IPS-20b (cell line): ENCODE measurements around the gene ZNF536.
"Not testable (repeated sequence)": the region's sequence is repeated elsewhere in the genome, so short reads cannot be mapped to it uniquely, and the experiment has no call there.

Source experiments
- H3K27ac ChIP-seq: one replicate; pipeline ENCODE4 v1.5.1; 2013; ENCODE audit warnings: low read length
- H3K27me3 ChIP-seq: 2 replicates; pipeline ENCODE4 v1.6.1; 2013; ENCODE audit warnings: mild to moderate bottlenecking, low read length, inconsistent platforms; ENCODE audit not compliant: insufficient read depth
- H3K36me3 ChIP-seq: 2 replicates; pipeline ENCODE4 v1.6.1; 2013; ENCODE audit warnings: low read depth, mild to moderate bottlenecking, inconsistent platforms, low read length, moderate library complexity; ENCODE audit not compliant: insufficient read depth
- H3K4me1 ChIP-seq: 2 replicates; pipeline ENCODE4 v1.6.1; 2013; ENCODE audit warnings: mild to moderate bottlenecking, control low read depth, inconsistent platforms, low read length, moderate library complexity; ENCODE audit not compliant: insufficient read depth
- H3K4me3 ChIP-seq: 2 replicates; pipeline ENCODE4 v1.5.1; 2013; ENCODE audit warnings: mild to moderate bottlenecking, low read length, inconsistent platforms
- H3K9ac ChIP-seq: 2 replicates; pipeline ENCODE4 v1.6.1; 2013; ENCODE audit warnings: low read depth, mild to moderate bottlenecking, inconsistent platforms, low read length, moderate library complexity
- H3K9me3 ChIP-seq: 2 replicates; pipeline ENCODE4 v1.6.1; 2013; ENCODE audit warnings: mild to moderate bottlenecking, low read depth, low read length, inconsistent platforms; ENCODE audit not compliant: insufficient read depth

ZNF536 gene

DNA sequence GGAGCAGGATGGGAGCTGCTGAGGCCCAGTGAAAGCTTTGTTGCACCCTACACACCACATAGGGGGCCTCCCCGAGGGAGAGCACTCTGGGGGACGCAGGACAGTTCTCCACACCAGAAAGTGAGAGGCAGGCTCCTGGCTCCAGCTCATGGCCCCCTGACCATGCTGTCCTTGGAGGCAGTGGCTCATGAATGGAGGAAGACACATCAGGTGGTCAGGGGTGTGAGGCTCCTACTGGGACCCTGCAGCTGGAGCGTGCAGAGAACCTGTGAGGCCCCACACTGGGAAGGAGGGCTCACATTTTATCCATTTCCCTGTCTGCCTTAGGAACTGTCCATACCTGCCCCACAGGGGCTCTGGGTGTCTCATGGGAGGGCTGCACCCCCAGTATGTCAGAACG is 85.3 kb downstream of the ZNF536 start:
- Histone ChIP-seq H3K36me3 (no peaks in the 10 kb centered on the region), H3K4me1 (no peaks in the 10 kb centered on the region), H3K9me3 (no peaks in the 10 kb centered on the region), H3K27me3 (no peaks in the 10 kb centered on the region), H3K27ac (no peak overlapping the region), H3K4me3 (no peak overlapping the region), H3K9ac (no peak overlapping the region)

DNA sequence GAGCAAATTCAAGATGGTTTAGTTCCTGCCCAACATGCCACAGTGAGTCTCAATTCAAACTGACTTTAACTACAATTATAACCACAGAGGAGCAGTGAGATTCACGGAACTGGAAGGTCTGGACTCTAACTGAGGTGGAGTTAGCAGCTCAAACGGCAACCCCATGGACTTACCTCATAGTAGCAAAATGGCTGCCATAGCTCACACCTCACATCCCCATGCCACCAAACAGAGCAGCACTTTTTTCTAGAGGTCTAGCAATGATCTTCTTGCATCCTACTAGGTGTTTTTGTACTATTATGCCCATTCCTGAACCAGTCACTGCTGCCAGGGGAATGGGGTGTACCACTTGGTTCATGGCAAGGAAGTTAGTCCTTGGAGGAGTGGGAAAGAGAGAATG is 87.7 kb downstream of the ZNF536 start:
- H3K36me3 ChIP-seq = no peaks in the 10 kb centered on the region
- no peak overlapping the region for H3K9ac ChIP-seq
- no peaks in the 10 kb centered on the region for H3K4me1 ChIP-seq
- no peaks in the 10 kb centered on the region for H3K9me3 ChIP-seq
- H3K4me3 ChIP-seq = no peak overlapping the region
- no peaks in the 10 kb centered on the region for H3K27me3 ChIP-seq
- no peak overlapping the region for H3K27ac ChIP-seq

DNA sequence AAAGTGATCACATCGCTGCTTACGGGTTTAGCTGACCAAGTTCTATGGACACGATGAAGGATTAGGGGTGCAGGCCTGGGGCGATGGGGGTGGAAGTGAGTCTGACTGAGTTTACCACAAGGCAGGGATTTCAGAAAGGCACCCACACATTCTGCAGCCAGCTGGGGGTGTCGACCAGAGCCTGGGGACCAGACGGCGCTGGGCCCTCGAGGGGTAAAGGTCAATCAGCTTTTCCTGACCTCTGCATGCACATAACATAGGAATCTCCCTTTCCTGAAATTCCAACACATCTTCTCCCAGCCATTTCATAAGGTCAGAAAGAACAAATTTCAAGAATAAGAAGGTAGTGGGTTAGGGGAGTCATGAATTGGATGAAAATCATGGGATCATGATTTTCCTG is 92.0 kb downstream of the ZNF536 start:
- Histone ChIP-seq H3K9ac (no peak overlapping the region), H3K9me3 (no peaks in the 10 kb centered on the region), H3K36me3 (no peaks in the 10 kb centered on the region), H3K4me1 (no peaks in the 10 kb centered on the region), H3K4me3 (no peak overlapping the region), H3K27ac (no peak overlapping the region), H3K27me3 (no peaks in the 10 kb centered on the region)

DNA sequence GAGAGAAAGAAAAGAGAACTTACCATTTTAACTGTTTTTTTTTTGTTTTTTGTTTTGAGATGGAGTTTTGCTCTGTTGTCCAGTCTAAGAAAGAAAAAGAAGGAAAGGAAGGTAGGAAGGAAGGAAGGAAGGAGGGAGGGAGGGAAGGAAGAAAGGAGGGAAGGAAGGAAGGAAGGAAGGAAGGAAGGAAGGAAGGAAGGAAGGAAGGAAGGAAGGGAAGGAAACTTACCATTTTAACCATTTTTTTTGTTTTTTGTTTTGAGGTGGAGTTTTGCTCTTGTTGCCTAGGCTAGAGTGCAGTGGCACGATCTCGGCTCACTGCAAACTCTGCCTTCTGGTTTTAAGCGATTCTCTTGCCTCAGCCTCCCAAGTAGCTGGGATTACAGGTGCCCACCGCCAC is 94.4 kb downstream of the ZNF536 start:
- not testable (repeated sequence) for H3K36me3 ChIP-seq, H3K4me3 ChIP-seq, H3K9ac ChIP-seq, H3K4me1 ChIP-seq, H3K27ac ChIP-seq, H3K9me3 ChIP-seq, H3K27me3 ChIP-seq

DNA sequence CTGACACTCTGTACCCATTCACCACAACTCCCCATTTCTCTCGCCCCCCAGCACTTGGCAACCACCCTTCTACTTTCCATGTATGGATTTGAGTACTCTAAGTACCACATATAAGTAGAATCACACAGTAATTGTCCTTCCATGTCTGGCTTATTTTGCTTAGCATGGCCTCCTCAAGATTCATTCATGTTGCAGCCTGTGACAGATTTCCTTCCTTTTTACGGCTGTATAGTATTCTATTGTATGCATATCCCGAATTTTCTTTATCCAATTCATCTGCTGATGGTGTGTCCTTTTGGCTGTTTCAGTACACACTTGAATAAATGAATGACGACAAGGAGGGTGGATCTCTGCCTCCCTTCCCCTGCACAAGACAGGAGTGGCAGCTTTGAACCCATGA is 95.1 kb downstream of the ZNF536 start:
- Histone ChIP-seq H3K9me3 (no peaks in the 10 kb centered on the region), H3K27ac (no peak overlapping the region), H3K36me3 (no peaks in the 10 kb centered on the region), H3K4me3 (no peak overlapping the region), H3K4me1 (no peaks in the 10 kb centered on the region), H3K9ac (no peak overlapping the region), H3K27me3 (no peaks in the 10 kb centered on the region)

DNA sequence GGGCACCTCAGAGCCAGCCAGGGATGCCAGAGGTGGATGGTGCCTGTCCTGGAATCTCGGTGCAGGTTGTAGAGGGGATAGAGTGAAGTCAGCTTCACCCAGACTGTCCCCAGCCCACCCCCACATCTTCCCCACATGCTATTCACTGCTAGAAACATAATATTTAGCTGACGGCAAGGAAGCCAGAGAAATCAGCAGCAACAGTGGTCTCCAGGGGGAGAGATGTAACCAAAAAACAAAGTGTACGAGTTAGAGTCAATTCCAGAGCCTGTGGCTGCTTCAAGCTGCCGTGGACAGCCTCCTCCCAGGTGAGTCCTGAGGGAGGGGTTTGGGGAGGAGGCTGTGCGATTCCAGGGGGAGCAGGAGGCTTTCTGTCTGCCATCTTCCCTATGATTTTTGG is 97.6 kb downstream of the ZNF536 start:
- Histone ChIP-seq H3K9me3 (no peaks in the 10 kb centered on the region), H3K4me1 (no peaks in the 10 kb centered on the region), H3K9ac (no peak overlapping the region), H3K27me3 (no peaks in the 10 kb centered on the region), H3K27ac (no peak overlapping the region), H3K36me3 (no peaks in the 10 kb centered on the region), H3K4me3 (no peak overlapping the region)

DNA sequence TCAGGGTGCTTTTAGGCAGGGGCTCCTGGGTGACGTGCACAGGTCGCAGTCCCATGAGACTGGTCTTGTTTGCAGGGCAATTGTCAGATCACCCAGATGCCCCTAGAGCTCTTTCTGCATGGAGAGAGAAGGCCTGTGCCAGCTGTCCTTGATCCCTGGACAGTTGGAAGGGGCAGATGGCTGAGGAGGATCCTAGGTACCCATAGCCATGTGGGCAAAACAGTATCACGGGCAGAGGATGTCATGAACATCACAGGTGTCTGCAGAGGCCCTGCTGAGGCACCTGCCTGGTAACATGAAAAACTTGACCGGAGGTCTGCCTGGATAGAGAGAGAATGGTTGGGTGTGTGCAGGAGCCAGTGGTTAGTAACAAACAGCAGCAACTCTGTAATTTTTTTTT is 99.3 kb downstream of the ZNF536 start:
- H3K4me1 ChIP-seq = no peaks in the 10 kb centered on the region
- H3K36me3 ChIP-seq = no peaks in the 10 kb centered on the region
- H3K9ac ChIP-seq = no peak overlapping the region
- H3K4me3 ChIP-seq = no peak overlapping the region
- H3K9me3 ChIP-seq = no peaks in the 10 kb centered on the region
- H3K27me3 ChIP-seq = no peaks in the 10 kb centered on the region
- H3K27ac ChIP-seq = no peak overlapping the region

DNA sequence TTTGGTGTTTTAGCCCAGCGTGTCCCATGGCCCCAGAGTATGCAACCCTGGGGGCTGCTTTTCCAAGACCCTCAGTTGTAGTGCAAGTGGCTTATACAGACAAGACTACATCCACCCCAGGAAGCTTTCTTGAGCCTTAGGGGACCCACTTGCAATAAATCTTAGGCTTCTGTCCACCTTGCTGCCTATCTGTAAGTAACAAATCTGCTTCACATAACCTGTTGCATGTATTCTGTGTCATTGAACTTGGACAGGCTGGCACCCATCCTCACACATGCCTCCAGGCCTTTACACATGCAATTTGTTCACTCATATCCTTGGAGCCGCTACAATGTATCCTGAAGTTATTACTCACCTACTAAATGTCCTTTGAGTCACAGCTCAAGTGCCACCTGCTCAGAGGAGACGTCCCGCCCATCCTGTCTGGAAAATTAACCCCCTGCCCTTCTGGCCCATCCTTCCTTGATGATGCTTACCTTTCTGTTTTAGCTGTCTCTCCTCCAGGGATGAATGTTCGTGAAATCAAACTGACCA is 101.2 kb downstream of the ZNF536 start:
- Histone ChIP-seq H3K9me3 (no peaks in the 10 kb centered on the region), H3K4me3 (no peak overlapping the region), H3K36me3 (no peaks in the 10 kb centered on the region), H3K4me1 (no peaks in the 10 kb centered on the region; the same call in 1 of the 2 replicates), H3K9ac (no peak overlapping the region), H3K27ac (no peak overlapping the region), H3K27me3 (no peaks in the 10 kb centered on the region)

DNA sequence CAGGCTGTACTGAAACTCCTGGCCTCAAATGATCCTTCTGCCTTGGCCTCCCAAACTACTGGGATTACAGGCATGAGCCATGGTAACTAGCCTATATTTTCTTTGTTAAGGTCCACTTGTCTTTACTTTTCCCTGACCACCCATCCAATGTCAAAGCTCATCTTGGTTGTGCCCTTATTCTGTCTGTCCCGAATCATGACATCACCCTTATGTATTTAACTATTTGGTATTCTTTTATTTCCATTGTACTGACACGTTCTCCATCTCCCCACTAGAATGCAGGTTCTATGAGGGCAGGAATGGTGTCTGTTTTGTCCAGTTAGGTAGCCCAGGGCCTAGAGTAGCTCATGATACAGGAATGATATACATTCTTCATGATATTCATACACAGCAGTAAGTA is 104.8 kb downstream of the ZNF536 start:
- H3K27me3 ChIP-seq = no peaks in the 10 kb centered on the region
- H3K27ac ChIP-seq = no peak overlapping the region
- H3K9me3 ChIP-seq = no peaks in the 10 kb centered on the region
- no peak overlapping the region for H3K4me3 ChIP-seq
- H3K36me3 ChIP-seq = no peaks in the 10 kb centered on the region
- H3K9ac ChIP-seq = no peak overlapping the region
- H3K4me1 ChIP-seq = no peaks in the 10 kb centered on the region; the same call in 1 of the 2 replicates

DNA sequence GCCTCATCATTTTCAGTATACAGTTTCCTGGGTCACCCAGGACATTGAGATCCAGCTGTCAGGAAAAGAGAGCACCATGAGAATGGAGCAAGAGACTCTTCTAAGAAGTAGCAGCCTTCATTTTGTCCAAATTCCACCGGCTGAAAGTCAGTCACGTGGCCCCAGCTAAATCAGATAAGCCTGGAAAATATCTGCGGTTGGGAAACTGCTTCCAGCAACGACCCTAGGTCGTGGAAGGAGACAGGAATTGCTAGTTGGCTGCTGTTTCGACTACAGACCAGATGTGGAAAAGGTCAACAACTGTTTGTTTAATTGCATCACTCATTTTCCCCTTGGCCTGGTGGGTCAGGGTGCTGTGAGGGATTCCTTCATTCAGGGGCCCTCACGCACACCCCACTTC is 107.0 kb downstream of the ZNF536 start:
- no peak overlapping the region for H3K9ac ChIP-seq
- H3K27me3 ChIP-seq = no peaks in the 10 kb centered on the region
- no peak overlapping the region for H3K27ac ChIP-seq
- no peaks in the 10 kb centered on the region; the same call in 1 of the 2 replicates for H3K4me1 ChIP-seq
- H3K4me3 ChIP-seq = no peak overlapping the region
- H3K9me3 ChIP-seq = no peaks in the 10 kb centered on the region
- no peaks in the 10 kb centered on the region for H3K36me3 ChIP-seq

DNA sequence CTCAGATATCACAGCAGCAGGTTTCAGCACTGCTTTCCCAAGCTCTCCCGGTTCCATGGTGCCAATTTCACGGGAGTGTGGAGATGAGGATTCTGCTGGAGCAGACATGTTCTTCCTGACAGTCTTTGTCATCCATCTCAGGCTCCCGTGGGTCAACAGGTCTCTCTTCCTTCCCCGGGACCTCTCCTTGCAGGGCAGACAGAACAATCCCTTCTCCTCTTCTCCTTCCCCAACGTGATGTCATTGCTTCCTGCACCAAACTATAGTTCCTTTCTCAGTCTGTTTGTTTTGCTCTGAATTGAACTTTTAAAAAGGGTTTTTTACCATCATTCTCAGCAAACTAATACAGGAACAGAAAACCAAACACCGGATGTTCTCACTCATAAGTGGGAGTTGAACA is 107.9 kb downstream of the ZNF536 start:
- Histone ChIP-seq H3K9ac (no peak overlapping the region), H3K4me1 (no peaks in the 10 kb centered on the region; the same call in 1 of the 2 replicates), H3K27ac (no peak overlapping the region), H3K27me3 (no peaks in the 10 kb centered on the region), H3K9me3 (no peaks in the 10 kb centered on the region), H3K4me3 (no peak overlapping the region), H3K36me3 (no peaks in the 10 kb centered on the region)

DNA sequence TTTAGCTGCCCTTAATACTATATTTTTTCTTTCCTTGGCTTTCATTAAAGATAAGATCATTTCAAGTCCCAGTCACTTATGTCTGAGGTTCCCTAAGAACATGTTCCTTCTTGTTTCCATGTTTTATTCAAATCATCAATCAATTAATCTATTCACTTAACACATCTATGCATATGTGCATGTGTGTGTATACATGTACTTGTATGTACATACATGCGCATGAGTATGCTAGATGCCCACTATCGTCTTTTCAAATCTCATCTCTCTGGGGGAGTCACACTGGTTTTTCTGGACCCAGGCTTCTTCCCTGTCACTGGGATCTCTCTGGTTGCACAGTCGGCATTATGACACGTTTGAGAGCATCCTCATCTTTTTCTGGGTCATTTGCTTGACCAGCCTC is 108.9 kb downstream of the ZNF536 start:
- Histone ChIP-seq H3K9me3 (no peaks in the 10 kb centered on the region), H3K4me1 (no peaks in the 10 kb centered on the region; the same call in 1 of the 2 replicates), H3K36me3 (no peaks in the 10 kb centered on the region), H3K4me3 (no peak overlapping the region), H3K9ac (no peak overlapping the region), H3K27me3 (no peaks in the 10 kb centered on the region), H3K27ac (no peak overlapping the region)

DNA sequence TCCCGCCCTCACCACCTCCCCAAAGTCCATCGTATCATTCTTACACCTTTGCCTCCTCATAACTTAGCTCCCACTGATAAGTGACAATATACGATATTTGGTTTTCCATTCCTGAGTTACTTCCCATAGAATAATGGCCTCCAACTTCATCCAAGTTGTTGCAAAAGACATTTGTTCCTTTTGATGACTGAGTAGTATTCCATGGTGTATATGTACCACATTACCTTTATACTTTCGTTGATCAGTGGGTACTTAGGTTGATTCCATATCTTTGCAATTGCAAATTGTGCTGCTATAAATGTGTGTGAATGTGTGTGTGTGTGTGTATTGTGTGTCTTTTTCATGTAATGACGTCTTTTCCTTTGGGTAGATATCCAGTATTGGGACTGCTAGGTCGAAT is 109.6 kb downstream of the ZNF536 start:
- no peak overlapping the region for H3K9ac ChIP-seq
- H3K4me1 ChIP-seq = no peaks in the 10 kb centered on the region; the same call in 1 of the 2 replicates
- H3K4me3 ChIP-seq = no peak overlapping the region
- H3K9me3 ChIP-seq = no peaks in the 10 kb centered on the region
- H3K36me3 ChIP-seq = no peaks in the 10 kb centered on the region
- no peaks in the 10 kb centered on the region for H3K27me3 ChIP-seq
- no peak overlapping the region for H3K27ac ChIP-seq
